Right lobe of liver (tissue), 6 donors: ENCODE results near the gene SFSWAP. TPM values are rescaled to one million over a fixed set of nuclear protein-coding genes. Genes with fewer than 3 reads are reported as not detected.
A peak's percentile ranks its signal among the peaks of the same experiment; 100 is the strongest.

Experiments used
- ATAC-seq, 4 donors: fragments of 200-7000 bp; cut with Tn5 transposase; one replicate each; pipeline ENCODE4 v1.9.1; 2020; ENCODE audit warnings: mild to moderate bottlenecking in 4 of 4, moderate library complexity in 4 of 4
- DNase-seq, 3 donors: peaks; one replicate each; pipeline ENCODE4 v3.0.0-alpha.2; 2020
- H3K27ac ChIP-seq, 3 donors: fragments of 200-600 bp; one replicate each; pipeline ENCODE4 v1.8.0; 2022
- H3K27me3 ChIP-seq, 2 donors: fragments of 200-600 bp; one replicate each; pipeline ENCODE4 v1.8.0; 2022
- H3K36me3 ChIP-seq, 4 donors: fragments of 200-600 bp; sonication (generic) in 1 of 4; one replicate each; pipeline versions ENCODE4 v1.5.1 to v1.8.0; 2017 to 2022; ENCODE audit warnings: control low read depth in 1 of 4
- H3K4me1 ChIP-seq, 4 donors: fragments of 200-600 bp; sonication (generic) in 1 of 4; one replicate each; pipeline versions ENCODE4 v1.5.1 to v1.8.0; 2017 to 2022; ENCODE audit warnings: control low read depth in 1 of 4
- H3K4me3 ChIP-seq, 3 donors: fragments of 200-600 bp; one replicate each; pipeline ENCODE4 v1.8.0; 2022
- H3K9me3 ChIP-seq, 4 donors: fragments of 200-600 bp; sonication (generic) in 1 of 4; one replicate each; pipeline versions ENCODE4 v1.5.1 to v1.8.0; 2017 to 2022; ENCODE audit warnings: control low read depth in 1 of 4
- CTCF ChIP-seq, 4 donors: fragments of 200-600 bp in 3 of 4; fragments of 450-650 bp in 1 of 4; IDR thresholded peaks; one replicate each; pipeline versions ENCODE4 v1.5.1 to v1.8.0; 2016 to 2022; ENCODE audit warnings: antibody characterized with exemption in 4 of 4, mild to moderate bottlenecking in 2 of 4
- POLR2A ChIP-seq: fragments of 450-650 bp; IDR thresholded peaks from one replicate; pipeline ENCODE4 v1.6.1; 2017; ENCODE audit warnings: antibody characterized with exemption, mild to moderate bottlenecking
- WGBS: methylation state at CpG from one replicate; pipeline ENCODE4 v1.1.6; 2018; ENCODE audit warnings: low coverage, low lambda C conversion rate; ENCODE audit not compliant: insufficient coverage; ENCODE audit errors: missing lambda C conversion rate; 5-methylcytosine and 5-hydroxymethylcytosine counted together
- intact Hi-C, 2 donors: fragments of 100-400 bp; cut with DNase I; formaldehyde crosslinking; loops; one replicate each; pipeline versions ENCODE4 v1.11.2 to v1.14.1; 2022
- total RNA-seq, 6 experiments: library from RNA; depleted of rRNA in 2 of 6; stranded (reverse); fragments of >200 nt in 2 of 6; fragmentation: NEBNext Ultra II Directional in 3 of 6; extraction: Animal tissue kit (Norgen Biotek cat#: 25700) in 3 of 6; gene quantifications; one replicate each; pipeline versions ENCODE4 v1.1.0 to v1.2.4, GENCODE V29; 2016 to 2023
- donor health status: DM: no; HTN: yes; CAD: no.
- donor health status: DM: no; HTN: no; CAD: no.
- donor health status: DM: no; HTN: no; CAD: no.
- donor health status: DM: no; HTN: yes; CAD: no.
- donor health status: DM: no; HTN: yes; CAD: no.

Gene SFSWAP
- total RNA-seq, 6 experiments from 2014 or later = 9.8 to 20.2 (median 13.1) TPM

GRCh38 chr12:131825146-131825892 is 114.4 kb downstream of the SFSWAP start:
- ATAC-seq = peak; percentile 14 to 68 (median 38)
- no peaks in the 10 kb centered on the region for H3K9me3 ChIP-seq
- TF ChIP-seq POLR2A (no peak), CTCF (IDR thresholded peaks at IDR 0.05) (no peak)
- WGBS = 45% methylated on average over 7 of the region's 18 CpGs
- H3K4me1 ChIP-seq = peaks cover 0 to 16% (median 0%) of the 10 kb centered on the region in 4 donors
- peak in 1 of 3 donors; percentile 58 for DNase-seq
- no peaks in the 10 kb centered on the region for H3K36me3 ChIP-seq
- H3K4me3 ChIP-seq = no peak overlapping the region
- no peak overlapping the region for H3K27ac ChIP-seq
- intact Hi-C loops = no loop called here
- H3K27me3 ChIP-seq = peaks cover 0 to 16% of the 10 kb centered on the region in 2 donors

GRCh38 chr12:131826097-131826928 is 115.4 kb downstream of the SFSWAP start:
- no peaks in the 10 kb centered on the region for H3K36me3 ChIP-seq

GRCh38 chr12:131827961-131828534 is 117.2 kb downstream of the SFSWAP start, which contains the start of gene MMP17:
MMP17 (plus strand) TSS chr12:131828393; CDS start chr12:131828495, 102 bp downstream.
- peak; percentile 31 for TF ChIP-seq POLR2A
- no peak for TF ChIP-seq CTCF (IDR thresholded peaks at IDR 0.05)
- no peak within 1 kb of the TSS for H3K27ac ChIP-seq
- peaks cover 0 to 23% (median 0%) of the 10 kb centered on the region in 4 donors for H3K4me1 ChIP-seq
- no CpG with 5 or more reads among the region's 86 CpGs for WGBS
- no peaks in the 10 kb centered on the region for H3K9me3 ChIP-seq
- no peaks in the 10 kb centered on the region for H3K36me3 ChIP-seq
- intact Hi-C loops = no loop called here
- peak within 1 kb of the TSS; percentile 7 to 36 (median 16) for H3K4me3 ChIP-seq
- DNase-seq (peak in 2 of 3 donors; percentile 27 to 48), ATAC-seq (peak in 2 of 4 donors; percentile 2 to 13)
- H3K27me3 ChIP-seq = peaks cover 0 to 16% of the 10 kb centered on the region in 2 donors

More at GRCh38 chr12:131826097-131826928, 115.4 kb downstream of the SFSWAP start:
- intact Hi-C loops = no loop called here
- WGBS = 53% methylated on average over 10 of the region's 23 CpGs
- Histone ChIP-seq H3K9me3 (no peaks in the 10 kb centered on the region), H3K27me3 (peaks cover 0 to 16% of the 10 kb centered on the region in 2 donors), H3K27ac (no peak overlapping the region), H3K4me1 (peaks cover 0 to 23% (median 0%) of the 10 kb centered on the region in 4 donors), H3K4me3 (no peak overlapping the region)
- ATAC-seq (no peak), DNase-seq (no peak)
- no peak for TF ChIP-seq CTCF (IDR thresholded peaks at IDR 0.05)
- TF ChIP-seq POLR2A = no peak

- peaks cover 0 to 23% (median 0%) of the 10 kb centered on the region in 4 donors for H3K4me1 ChIP-seq
- H3K27me3 ChIP-seq = peaks cover 0 to 16% of the 10 kb centered on the region in 2 donors
- no peaks in the 10 kb centered on the region for H3K36me3 ChIP-seq
- H3K27ac ChIP-seq = no peak overlapping the region
- H3K4me3 ChIP-seq = peak overlapping the region; percentile 7 to 36 (median 9)
- no peaks in the 10 kb centered on the region for H3K9me3 ChIP-seq
- TF ChIP-seq CTCF (IDR thresholded peaks at IDR 0.05) = no peak
- no peak for TF ChIP-seq POLR2A
- intact Hi-C loops = no loop called here
- ATAC-seq = peak in 2 of 4 donors; percentile 8 to 23
- peak in 2 of 3 donors; percentile 26 to 45 for DNase-seq
- WGBS = 7% methylated on average over 6 of the region's 64 CpGs
These were observed 117.9 kb downstream of the SFSWAP start for GRCh38 chr12:131828671-131829355.
